Activated CD4-positive, alpha-beta T cell treated with anti-CD3 and anti-CD28 coated beads for 48 hours (primary cell): Measurements from ENCODE around the gene KCNJ6.

Source experiments
- DNase-seq: peaks from one replicate; pipeline ENCODE4 v3.0.0-alpha.2; 2020

The KCNJ6 gene

GRCh38 chr21:37631319-37632117 is 284.7 kb downstream of the KCNJ6 start:
- no peak for DNase-seq

GRCh38 chr21:37630872-37631271 is 285.4 kb downstream of the KCNJ6 start:
- DNase-seq = no peak

- no peak for DNase-seq
These were observed 287.9 kb downstream of the KCNJ6 start for GRCh38 chr21:37628362-37628761.

- no peak for DNase-seq
These were observed 288.7 kb downstream of the KCNJ6 start for GRCh38 chr21:37627561-37627960.

- no peak for DNase-seq
These were observed 289.2 kb downstream of the KCNJ6 start for GRCh38 chr21:37627074-37627473.

GRCh38 chr21:37626320-37626719 is 289.9 kb downstream of the KCNJ6 start:
- DNase-seq = no peak

- no peak for DNase-seq
These were observed 292.6 kb downstream of the KCNJ6 start for GRCh38 chr21:37623689-37624088.

- no peak for DNase-seq
These were observed 293.1 kb downstream of the KCNJ6 start for GRCh38 chr21:37623183-37623582.

- no peak for DNase-seq
These were observed 293.5 kb downstream of the KCNJ6 start for GRCh38 chr21:37622755-37623154.

GRCh38 chr21:37620401-37620800 is 295.9 kb downstream of the KCNJ6 start:
- DNase-seq = no peak

- no peak for DNase-seq
These were observed 296.7 kb downstream of the KCNJ6 start for GRCh38 chr21:37619464-37619974.

- DNase-seq = no peak
These were observed 298.2 kb downstream of the KCNJ6 start for GRCh38 chr21:37618081-37618480.

- no peak for DNase-seq
These were observed 300.3 kb downstream of the KCNJ6 start for GRCh38 chr21:37615962-37616361.

- DNase-seq = no peak
These were observed 301.8 kb downstream of the KCNJ6 start for GRCh38 chr21:37614351-37614875.

GRCh38 chr21:37607081-37607480 is 309.2 kb downstream of the KCNJ6 start:
- no peak for DNase-seq

GRCh38 chr21:37606549-37606948 is 309.7 kb downstream of the KCNJ6 start:
- DNase-seq = no peak

GRCh38 chr21:37605006-37605405 is 311.3 kb downstream of the KCNJ6 start:
- DNase-seq = no peak

GRCh38 chr21:37603129-37603528 is 313.1 kb downstream of the KCNJ6 start:
- no peak for DNase-seq

GRCh38 chr21:37601915-37602314 is 314.3 kb downstream of the KCNJ6 start:
- no peak for DNase-seq

GRCh38 chr21:37601027-37601426 is 315.2 kb downstream of the KCNJ6 start:
- no peak for DNase-seq

GRCh38 chr21:37595944-37596343 is 320.3 kb downstream of the KCNJ6 start:
- no peak for DNase-seq

- no peak for DNase-seq
These were observed 321.7 kb downstream of the KCNJ6 start for GRCh38 chr21:37594472-37594951.

- no peak for DNase-seq
These were observed 322.4 kb downstream of the KCNJ6 start for GRCh38 chr21:37593740-37594471.

- DNase-seq = no peak
These were observed 323.2 kb downstream of the KCNJ6 start for GRCh38 chr21:37593015-37593414.
